Right renal pelvis (tissue), 4 donors: ENCODE data around the gene FAM25G. TPM values are rescaled to one million over a fixed set of nuclear protein-coding genes. Genes with fewer than 3 reads are reported as not detected.
"Not testable (repeated sequence)": the region's sequence is repeated elsewhere in the genome, so short reads cannot be mapped to it uniquely, and the experiment has no call there.

Experiments used
- DNase-seq, 4 donors: peaks; one replicate each; pipeline ENCODE4 v3.0.0-alpha.2; 2013; ENCODE audit warnings: low read depth in 4 of 4, low spot score in 3 of 4, missing footprints in 1 of 4
- polyA plus RNA-seq, 4 donors: library from polyadenylated mRNA; unstranded; fragments of 120-200 nt; gene quantifications; one replicate each; pipeline ENCODE4 v1.2.1, GENCODE V29; 2013; ENCODE audit not compliant: insufficient read length in 4 of 4

FAM25G gene
- not detected for polyA plus RNA-seq

- not testable (repeated sequence) for DNase-seq
Measured at GRCh38 chr10:47491600-47491999, at the start of gene FAM25G. Gene FAM25G (minus strand): TSS chr10:47491700. CDS start chr10:47491674, 26 bp downstream.

- DNase-seq: not testable (repeated sequence)
Measured at GRCh38 chr10:47536430-47536829, 44.9 kb upstream of the FAM25G start.

DNA sequence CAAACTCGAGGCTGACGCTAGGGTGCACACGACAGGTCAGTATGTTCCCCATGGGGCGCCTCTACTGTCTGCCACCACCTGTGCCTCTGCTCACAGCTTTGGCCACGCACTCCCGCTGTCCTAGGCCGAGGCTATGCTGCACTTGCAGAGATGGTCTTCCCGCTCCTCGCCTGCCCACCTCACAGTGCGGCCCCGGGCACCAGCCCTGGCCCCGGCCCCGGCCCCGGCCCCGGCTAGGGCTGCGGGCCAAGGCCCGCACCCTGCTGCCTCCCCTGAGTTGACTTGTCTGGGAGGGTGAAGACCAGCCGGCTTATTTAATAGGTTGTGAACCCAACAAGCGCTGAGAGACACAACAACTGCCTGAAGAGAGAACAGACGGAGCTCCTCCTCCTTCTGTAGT lies 32.0 kb upstream of the FAM25G start, which contains the start of gene AGAP9:
Gene AGAP9, minus strand, starts transcription at position 164 of the 400 bp plus-strand sequence. Its CDS starts 112 bp downstream, at position 52.
- DNase-seq: not testable (repeated sequence)

DNA sequence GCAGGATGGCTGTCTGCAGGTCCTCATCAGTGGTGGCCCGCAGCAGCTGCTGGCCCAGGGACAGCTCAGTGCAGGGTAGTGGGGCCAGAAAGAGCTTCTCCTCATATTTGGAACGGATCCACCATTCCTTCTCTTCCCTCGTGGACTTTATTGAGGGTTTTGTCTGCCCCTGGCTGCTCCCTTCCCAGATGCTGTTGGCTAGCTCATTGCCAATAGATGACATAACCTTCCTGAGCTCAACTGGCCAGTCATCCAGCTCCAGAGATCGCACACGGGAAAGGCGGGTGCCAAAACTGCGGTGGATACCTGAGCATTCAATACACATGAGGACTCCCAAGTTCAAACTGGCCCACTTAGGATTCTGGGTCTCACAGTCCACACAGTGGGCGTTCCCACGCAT lies 10.8 kb upstream of the FAM25G start:
- not testable (repeated sequence) for DNase-seq

GRCh38 chr10:47494226-47494625 lies 2.7 kb upstream of the FAM25G start:
- not testable (repeated sequence) for DNase-seq

DNA sequence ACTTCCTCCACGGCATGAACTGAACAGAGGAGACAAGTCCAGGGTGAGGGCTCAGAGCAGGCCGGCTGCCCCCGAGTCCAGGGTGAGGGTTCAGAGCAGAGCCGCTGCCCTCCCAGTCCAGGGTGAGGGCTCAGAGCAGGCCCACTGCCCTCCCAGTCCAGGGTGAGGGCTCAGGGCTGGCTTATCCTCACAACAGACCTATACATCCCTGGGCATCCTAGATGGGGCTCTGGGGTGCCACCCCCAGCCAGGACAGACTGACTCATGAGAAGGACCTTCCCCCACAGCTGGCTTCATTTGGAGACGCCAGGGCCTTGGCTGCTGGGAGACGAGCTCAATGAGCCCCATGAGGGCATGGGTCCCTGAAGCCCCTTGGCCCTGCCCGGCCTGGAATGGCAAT lies 1.9 kb downstream of the FAM25G start:
- not testable (repeated sequence) for DNase-seq

GRCh38 chr10:47485943-47486342 lies 5.6 kb downstream of the FAM25G start:
- not testable (repeated sequence) for DNase-seq

DNA sequence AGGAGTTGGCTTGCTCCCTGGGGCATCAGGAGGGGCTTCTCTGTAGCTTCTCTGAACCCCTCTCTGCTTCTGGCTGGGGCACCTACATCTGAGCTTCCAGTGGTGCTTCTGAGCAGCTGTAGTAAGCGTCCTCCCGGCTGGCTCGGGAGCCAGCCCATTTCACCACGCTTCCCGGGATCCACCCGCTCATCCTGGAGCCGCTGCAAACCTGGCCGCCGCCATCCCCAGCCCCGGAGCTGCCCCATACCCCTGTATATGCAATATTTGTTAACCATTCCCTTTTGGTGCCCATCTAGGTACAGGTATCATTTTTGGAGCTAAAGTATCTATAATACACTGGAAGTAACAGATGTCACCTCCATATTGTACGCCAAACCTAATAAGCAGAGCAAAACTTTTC lies 6.7 kb downstream of the FAM25G start:
- not testable (repeated sequence) for DNase-seq

DNA sequence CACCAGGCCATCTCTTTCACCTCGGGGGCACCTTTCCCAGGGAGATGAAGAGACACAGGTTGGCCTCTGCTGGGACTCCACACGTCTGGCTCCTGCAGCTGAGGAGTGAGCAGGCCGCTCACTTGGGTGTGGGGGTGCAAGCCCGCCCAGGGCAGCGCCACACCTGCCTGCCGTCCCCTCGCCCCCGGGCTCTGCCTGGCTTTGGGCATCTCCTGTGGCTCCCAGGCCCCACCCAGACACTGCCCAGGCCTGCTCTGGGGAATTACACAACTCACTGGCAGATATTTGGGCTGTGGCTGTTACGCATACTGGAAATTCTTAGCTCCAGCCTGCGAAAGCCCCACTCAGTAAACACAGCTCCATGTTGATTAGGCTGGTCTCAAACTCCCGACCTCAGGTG lies 7.6 kb downstream of the FAM25G start, which contains the start of gene ANXA8:
Gene ANXA8, minus strand, starts transcription at position 193 of the 400 bp plus-strand sequence. Its CDS starts 182 bp downstream, at position 11.
- not testable (repeated sequence) for DNase-seq

- not testable (repeated sequence) for DNase-seq
Measured at GRCh38 chr10:47482367-47482766, 9.1 kb downstream of the FAM25G start.

DNA sequence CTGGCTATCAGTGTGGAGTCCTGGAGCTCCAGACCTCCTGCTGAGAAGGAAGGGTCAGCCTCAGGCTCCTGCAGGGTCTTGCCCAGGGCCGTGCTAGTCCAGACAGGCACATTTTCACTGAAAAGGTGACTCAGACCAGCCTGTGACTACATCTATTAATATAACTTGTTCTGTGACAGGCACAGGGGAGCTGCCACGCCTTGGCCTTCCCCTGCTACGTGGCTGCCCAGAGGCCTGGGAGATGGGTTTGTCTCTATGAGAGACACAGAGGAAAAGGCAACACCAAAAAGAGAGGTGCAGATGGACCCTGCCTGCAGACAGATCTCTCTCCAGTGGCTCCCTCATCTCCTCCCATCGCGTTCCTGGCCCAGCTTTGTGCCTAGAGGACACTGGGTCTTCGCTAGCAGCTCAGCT lies 9.7 kb downstream of the FAM25G start:
- not testable (repeated sequence) for DNase-seq

DNA sequence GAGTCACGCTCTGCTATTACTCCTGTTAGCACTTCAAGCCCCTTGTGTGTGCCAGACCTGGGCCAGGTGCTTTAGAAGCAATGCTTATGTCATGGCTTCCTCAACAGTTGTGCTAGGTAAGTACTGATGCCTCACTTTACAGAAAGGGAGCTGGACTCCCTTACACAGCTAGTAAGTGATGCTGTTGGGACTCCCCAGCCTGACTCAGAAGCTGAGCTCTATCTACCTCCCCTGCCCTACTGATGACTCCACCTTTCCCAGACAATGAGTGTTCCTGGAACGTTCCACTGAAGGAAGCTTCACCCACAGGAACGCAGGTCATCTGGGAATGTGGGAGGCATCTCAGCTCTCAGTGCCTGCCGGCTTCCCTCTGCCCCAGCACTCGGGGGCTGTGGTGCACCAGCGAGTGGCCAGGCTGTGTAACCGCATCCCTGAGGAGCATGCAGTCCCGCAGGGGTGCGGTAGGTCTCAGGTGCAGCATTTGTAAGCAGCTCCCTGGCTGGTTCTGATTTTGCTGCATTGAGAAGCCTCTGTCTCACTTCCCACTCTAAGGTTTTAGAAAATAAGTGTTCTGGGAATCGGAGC lies 10.2 kb downstream of the FAM25G start:
- not testable (repeated sequence) for DNase-seq

DNA sequence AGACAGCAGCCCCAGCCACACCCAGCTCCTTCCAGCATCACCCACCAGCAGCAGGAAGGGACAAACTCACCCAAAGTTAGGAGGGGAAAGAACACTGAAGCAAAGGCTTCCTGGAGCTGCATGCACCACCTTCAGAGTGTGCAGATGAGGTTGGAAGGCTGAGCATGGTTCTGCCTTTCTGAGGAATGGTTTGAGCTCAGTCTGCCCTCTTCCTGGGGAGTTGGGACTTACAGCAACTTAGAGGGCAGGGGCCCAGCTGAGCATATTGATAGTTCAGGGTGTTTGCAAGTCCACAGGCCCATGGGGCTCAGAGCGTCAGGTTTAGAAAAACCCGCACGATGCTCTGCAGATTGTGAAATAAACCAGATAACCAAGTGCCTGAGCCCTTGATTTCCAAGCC lies 11.4 kb downstream of the FAM25G start:
- DNase-seq: not testable (repeated sequence)

DNA sequence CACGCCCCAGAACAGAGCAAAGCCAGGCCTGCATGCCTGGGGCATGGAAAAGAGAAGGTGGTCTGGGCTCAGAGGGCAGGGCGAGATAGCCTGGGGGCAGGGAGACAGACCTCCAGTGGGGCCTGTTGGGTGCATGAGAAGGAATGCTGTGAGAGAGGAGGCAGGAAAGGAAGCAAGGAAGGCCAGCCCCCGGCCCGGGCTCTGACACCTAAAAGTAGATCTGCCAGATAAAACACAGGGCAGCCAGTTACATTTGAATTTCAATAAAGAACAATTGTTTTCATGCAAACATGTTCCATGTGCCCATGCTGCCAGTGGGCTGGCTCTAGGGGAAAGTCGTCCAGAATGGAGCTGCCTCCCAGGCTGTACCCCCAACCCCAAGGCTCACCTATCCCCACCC lies 13.4 kb downstream of the FAM25G start:
- not testable (repeated sequence) for DNase-seq

GRCh38 chr10:47477078-47477477 lies 14.4 kb downstream of the FAM25G start:
- not testable (repeated sequence) for DNase-seq

GRCh38 chr10:47475101-47475500 lies 16.4 kb downstream of the FAM25G start:
- DNase-seq: not testable (repeated sequence)

DNA sequence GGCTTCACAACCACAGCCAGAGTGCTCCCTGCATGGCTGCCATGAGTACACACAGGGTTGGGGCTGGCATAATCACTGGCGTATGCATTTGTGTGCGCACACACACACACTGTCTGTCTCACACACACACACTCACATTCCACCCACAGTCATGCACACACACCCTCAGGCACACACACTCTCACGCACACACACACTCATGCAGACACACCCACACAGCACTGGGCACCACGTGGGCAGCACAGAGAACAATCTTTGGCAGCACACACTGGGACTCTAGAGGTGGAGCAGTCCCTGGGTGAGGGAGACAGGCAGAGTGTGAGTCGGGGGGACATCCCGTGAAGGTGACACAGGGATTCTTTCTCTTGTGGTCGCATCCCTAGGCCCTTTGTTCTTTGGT lies 18.0 kb downstream of the FAM25G start:
- not testable (repeated sequence) for DNase-seq

DNA sequence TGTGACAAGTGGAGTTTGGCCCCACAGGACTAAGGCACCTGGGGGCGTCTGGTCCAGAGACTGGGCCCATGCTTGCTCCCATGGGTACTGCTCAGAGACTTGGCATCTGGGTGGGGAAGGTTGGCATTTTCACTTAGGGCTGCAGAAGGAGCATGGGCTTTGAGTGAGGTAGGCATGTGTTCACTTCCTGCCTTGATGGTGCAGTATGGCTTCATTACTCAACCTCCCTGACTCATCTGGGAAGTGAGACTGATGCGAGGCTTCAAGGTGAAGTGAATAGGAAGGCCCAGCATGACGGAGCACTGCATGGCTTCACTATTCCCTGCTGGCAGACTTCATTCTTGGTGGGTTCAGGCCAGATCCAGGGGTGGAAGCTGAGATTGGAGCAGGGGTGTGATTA lies 18.9 kb downstream of the FAM25G start:
- not testable (repeated sequence) for DNase-seq

DNA sequence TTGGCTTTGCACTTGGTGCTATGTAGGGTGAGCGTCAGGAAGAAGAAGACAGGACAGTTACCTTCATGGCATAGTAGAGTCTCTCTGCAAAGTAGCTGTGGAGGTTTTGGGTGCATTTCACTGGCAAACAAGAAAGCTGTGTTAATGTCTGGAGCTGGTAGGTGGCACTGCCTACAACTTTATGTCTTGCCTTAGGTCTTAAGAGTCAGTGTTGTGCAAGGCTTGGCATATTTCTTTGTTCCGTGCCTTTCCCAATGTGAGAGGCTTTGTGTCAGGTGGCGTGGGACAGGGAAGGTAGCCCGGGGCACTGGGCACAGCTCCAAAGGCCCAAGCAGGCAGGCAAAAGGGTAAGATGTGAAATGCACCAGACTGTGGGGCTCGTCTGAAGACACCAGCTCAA lies 19.4 kb downstream of the FAM25G start:
- DNase-seq: not testable (repeated sequence)

DNA sequence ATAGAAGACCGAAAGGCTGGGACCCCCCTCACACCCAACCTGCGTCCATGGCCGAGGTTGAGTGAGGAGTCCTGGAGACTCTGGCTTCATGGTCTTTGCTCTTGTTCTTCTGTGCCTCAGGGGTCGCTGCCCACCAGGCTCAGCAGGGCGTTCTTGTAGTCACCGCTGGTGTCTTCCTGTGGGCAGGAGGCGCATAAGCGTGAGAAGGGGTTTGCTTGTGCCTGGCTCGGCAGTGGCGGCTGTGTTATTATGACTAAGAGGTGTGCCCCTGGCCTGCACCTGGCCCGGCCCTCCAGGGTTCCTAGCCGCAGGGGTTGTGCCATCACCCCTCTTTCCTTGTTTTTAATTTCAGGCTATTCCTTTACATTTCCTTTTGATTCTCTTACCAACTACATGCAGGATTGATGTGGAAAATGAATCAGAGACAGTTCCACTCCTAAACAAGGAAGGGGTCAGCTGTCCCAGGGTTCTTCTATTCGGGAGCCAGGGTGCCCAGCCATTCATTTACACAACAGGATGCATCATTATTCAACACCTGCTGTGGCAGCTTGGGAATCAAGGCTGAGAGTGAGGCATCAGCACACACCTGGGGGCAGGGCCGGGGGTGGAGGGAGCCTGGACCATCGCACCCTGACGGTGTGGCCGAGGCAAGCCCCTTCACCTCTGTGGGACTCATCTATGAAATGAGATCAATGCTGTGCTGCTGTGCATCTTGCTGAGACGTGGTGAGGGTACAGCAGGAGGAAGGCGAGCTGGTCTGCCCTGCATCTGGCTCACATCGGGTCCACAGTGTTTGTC lies 22.6 kb downstream of the FAM25G start:
- not testable (repeated sequence) for DNase-seq

DNA sequence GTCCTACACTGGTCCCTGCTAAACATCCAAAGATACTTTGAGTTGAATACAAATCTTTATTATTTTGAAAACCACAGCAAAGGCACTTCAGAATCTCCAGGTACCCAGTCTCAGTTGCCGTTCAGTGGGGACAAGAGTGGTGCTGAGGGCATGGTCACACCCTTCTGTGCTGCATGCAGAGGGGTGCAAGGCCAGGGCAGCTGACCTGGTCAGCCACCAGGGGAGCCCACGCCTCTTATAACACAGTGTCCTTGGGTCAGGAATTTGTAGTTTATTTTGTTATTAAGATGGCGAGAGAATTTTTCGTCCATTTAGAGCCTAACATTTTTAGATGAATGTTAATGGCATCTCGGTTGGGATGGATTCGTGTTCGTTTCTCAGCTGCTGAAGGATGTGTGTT lies 23.5 kb downstream of the FAM25G start:
- not testable (repeated sequence) for DNase-seq
